Fibroblast of lung (primary cell): ENCODE measurements around the gene KIAA0040. TPM values are rescaled to one million over a fixed set of nuclear protein-coding genes. Genes with fewer than 3 reads are reported as not detected.

Experiments
- DNase-seq, 2 donors: peaks; one replicate each; pipeline versions ENCODE4 v3.0.0 to v3.0.0-alpha.2; 2010; ENCODE audit warnings: low read depth in 2 of 2
- H2AFZ ChIP-seq: 2 replicates; pipeline ENCODE4 v1.5.1; 2012; ENCODE audit warnings: low read length, control low read depth, inconsistent platforms
- H3K27ac ChIP-seq: 2 replicates; pipeline ENCODE4 v1.5.1; 2011; ENCODE audit warnings: low read length, control low read depth; ENCODE audit not compliant: insufficient read depth
- H3K27me3 ChIP-seq: 2 replicates; pipeline ENCODE4 v1.5.1; 2011; ENCODE audit warnings: mild to moderate bottlenecking, low read length; ENCODE audit not compliant: control insufficient read depth, insufficient read depth
- H3K36me3 ChIP-seq: 2 replicates; pipeline ENCODE4 v1.5.1; 2011; ENCODE audit warnings: low read length; ENCODE audit not compliant: control insufficient read depth, insufficient read depth
- H3K4me1 ChIP-seq: 2 replicates; pipeline ENCODE4 v1.5.1; 2011; ENCODE audit warnings: low read length; ENCODE audit not compliant: control insufficient read depth, insufficient read depth; ENCODE audit errors: extremely low read depth
- H3K4me2 ChIP-seq: 2 replicates; pipeline ENCODE4 v1.5.1; 2011; ENCODE audit warnings: low read length, control low read depth; ENCODE audit not compliant: insufficient read depth; ENCODE audit errors: extremely low read depth
- H3K4me3 ChIP-seq, 4 experiments: fragments of 200-600 bp in 1 of 4; sonication (generic) in 1 of 4; replicated peaks in 1 of 4; 2 replicates each; pipeline ENCODE4 v1.5.1; 2011 to 2016; ENCODE audit warnings: low read length in 4 of 4, low read depth in 3 of 4, mild to moderate bottlenecking in 3 of 4, control low read depth in 2 of 4, inconsistent platforms in 1 of 4, mixed read lengths in 1 of 4; ENCODE audit not compliant: insufficient read depth in 1 of 4; ENCODE audit errors: control extremely low read depth in 1 of 4
- H3K79me2 ChIP-seq: 2 replicates; pipeline ENCODE4 v1.5.1; 2012; ENCODE audit warnings: mild to moderate bottlenecking, low read length, inconsistent platforms; ENCODE audit not compliant: control insufficient read depth, insufficient read depth
- H3K9ac ChIP-seq: 2 replicates; pipeline ENCODE4 v1.5.1; 2011; ENCODE audit warnings: mild to moderate bottlenecking, low read length, control low read depth; ENCODE audit not compliant: insufficient read depth
- H3K9me3 ChIP-seq: 2 replicates; pipeline ENCODE4 v1.5.1; 2012; ENCODE audit warnings: low read depth, low read length; ENCODE audit not compliant: control insufficient read depth, insufficient read depth
- H4K20me1 ChIP-seq: 2 replicates; pipeline ENCODE4 v1.5.1; 2011; ENCODE audit warnings: low read length; ENCODE audit not compliant: control insufficient read depth, insufficient read depth; ENCODE audit errors: extremely low read depth
- EZH2 ChIP-seq: IDR thresholded peaks from 2 replicates; pipeline ENCODE4 v1.5.1; 2012; ENCODE audit warnings: low read length, control low read depth, mild to moderate bottlenecking; ENCODE audit errors: missing control alignments
- polyA plus RNA-seq, 2 donors: library from polyadenylated mRNA; depleted of rRNA in 1 of 2; stranded (reverse) in 1 of 2; unstranded in 1 of 2; fragments of >200 nt; gene quantifications; 2 replicates each; pipeline ENCODE4 v1.2.1, GENCODE V29; 2011 to 2012; ENCODE audit warnings: missing spikeins in 1 of 2
- total RNA-seq: library from RNA; depleted of rRNA; stranded (reverse); fragments of >200 nt; gene quantifications from 2 replicates; pipeline ENCODE4 v1.2.1, GENCODE V29; 2014
- TF ChIP-seq, protein P1 (sequence below), 2 donors: IDR thresholded peaks in 1 of 2; conservative IDR thresholded peaks in 1 of 2; 1 replicate in 1 of 2; 2 replicates in 1 of 2; pipeline ENCODE4 v1.5.1; 2011 to 2012; ENCODE audit warnings: low read length in 2 of 2, control low read depth in 1 of 2, inconsistent platforms in 1 of 2, low read depth in 1 of 2, mild to moderate bottlenecking in 1 of 2

Gene KIAA0040
- total and polyA plus RNA-seq, 2 donors (not counting 1 experiment from before 2014, with no cell fraction given): 0.17 to 24.7 TPM

DNA sequence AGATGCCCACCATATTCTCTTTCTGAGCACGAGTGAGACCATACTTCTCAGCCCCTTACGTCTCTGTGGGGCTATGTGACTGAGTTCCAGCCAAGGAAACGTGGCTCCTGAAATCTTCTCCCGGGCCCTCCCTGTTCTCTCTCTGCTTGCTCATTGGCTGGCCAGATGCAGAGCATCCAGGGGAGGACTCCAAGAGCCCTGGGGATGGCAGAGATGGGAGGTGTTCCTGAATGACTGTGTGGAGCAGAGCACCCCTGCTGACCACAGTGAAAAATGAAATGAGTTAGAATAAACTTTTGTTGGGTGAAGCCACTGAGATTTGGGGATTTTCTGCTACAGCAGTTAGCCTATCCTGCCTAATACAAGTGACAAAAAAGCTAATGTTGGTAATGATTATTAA is 23.8 kb downstream of the KIAA0040 start:
- Histone ChIP-seq H3K4me2 (no peak overlapping the region), H3K79me2 (no peaks in the 10 kb centered on the region), H3K4me1 (no peaks in the 10 kb centered on the region), H3K9ac (no peak overlapping the region), H3K9me3 (no peaks in the 10 kb centered on the region), H4K20me1 (no peaks in the 10 kb centered on the region), H3K27me3 (no peaks in the 10 kb centered on the region), H3K36me3 (no peaks in the 10 kb centered on the region), H2AFZ (no peak overlapping the region), H3K4me3 (no peak overlapping the region), H3K27ac (no peak overlapping the region)
- TF ChIP-seq EZH2: no peak
- TF ChIP-seq, protein P1, sequence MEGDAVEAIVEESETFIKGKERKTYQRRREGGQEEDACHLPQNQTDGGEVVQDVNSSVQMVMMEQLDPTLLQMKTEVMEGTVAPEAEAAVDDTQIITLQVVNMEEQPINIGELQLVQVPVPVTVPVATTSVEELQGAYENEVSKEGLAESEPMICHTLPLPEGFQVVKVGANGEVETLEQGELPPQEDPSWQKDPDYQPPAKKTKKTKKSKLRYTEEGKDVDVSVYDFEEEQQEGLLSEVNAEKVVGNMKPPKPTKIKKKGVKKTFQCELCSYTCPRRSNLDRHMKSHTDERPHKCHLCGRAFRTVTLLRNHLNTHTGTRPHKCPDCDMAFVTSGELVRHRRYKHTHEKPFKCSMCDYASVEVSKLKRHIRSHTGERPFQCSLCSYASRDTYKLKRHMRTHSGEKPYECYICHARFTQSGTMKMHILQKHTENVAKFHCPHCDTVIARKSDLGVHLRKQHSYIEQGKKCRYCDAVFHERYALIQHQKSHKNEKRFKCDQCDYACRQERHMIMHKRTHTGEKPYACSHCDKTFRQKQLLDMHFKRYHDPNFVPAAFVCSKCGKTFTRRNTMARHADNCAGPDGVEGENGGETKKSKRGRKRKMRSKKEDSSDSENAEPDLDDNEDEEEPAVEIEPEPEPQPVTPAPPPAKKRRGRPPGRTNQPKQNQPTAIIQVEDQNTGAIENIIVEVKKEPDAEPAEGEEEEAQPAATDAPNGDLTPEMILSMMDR (conservative IDR thresholded peaks at IDR 0.05 in 1 of 2, IDR thresholded peaks at IDR 0.05 in 1 of 2; ENCODE audit: low read depth in 1 of 2, low read length in 2 of 2): no peak
- no peak for DNase-seq

DNA sequence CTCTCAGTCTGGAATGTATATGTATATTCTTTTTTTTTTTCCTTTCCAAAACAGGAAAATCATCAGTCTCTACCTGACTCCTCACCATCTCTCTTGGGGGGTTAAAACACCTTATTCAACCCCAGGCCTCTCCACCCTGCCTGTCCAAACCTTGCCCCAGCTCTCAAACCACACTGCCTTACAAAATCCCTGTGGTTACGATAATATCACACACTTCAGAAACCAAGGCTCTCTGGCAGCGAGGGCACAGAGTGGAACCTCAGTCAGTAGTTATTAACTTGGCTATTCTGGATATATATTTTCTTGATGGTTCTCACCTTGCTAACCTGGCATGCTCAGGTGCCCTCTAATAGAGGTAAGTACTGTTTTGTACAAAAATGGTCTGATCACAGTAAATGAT is 24.7 kb downstream of the KIAA0040 start:
- Histone ChIP-seq H3K4me2 (no peak overlapping the region), H3K9me3 (no peaks in the 10 kb centered on the region), H4K20me1 (no peaks in the 10 kb centered on the region), H3K36me3 (no peaks in the 10 kb centered on the region), H3K4me1 (no peaks in the 10 kb centered on the region), H3K9ac (no peak overlapping the region), H3K4me3 (no peak overlapping the region), H3K79me2 (no peaks in the 10 kb centered on the region), H3K27ac (no peak overlapping the region), H3K27me3 (no peaks in the 10 kb centered on the region), H2AFZ (no peak overlapping the region)
- TF ChIP-seq EZH2: no peak
- TF ChIP-seq, protein P1 (conservative IDR thresholded peaks at IDR 0.05 in 1 of 2, IDR thresholded peaks at IDR 0.05 in 1 of 2; ENCODE audit: low read depth in 1 of 2, low read length in 2 of 2): no peak
- DNase-seq: no peak

DNA sequence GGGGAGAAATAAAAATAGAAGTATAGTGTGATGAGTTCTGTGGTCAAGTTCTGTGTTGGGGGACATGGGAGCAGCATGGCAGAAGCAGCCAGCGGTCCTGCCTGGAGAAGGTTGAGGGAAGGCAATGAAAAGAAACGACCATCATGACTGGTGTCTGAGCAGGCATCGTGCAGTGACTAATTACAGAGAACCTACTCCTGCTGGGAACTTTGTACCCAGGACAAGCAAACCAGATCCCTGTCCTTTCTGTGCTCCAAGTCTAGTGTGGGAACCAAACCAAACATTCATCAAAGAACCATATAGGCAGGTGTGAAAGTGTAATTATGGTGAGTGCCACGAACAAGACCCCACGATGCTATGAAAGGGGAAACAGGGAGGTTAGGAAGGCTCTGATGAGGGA is 25.8 kb downstream of the KIAA0040 start:
- no peaks in the 10 kb centered on the region for H3K79me2 ChIP-seq
- no peak for TF ChIP-seq EZH2
- TF ChIP-seq, protein P1 (conservative IDR thresholded peaks at IDR 0.05 in 1 of 2, IDR thresholded peaks at IDR 0.05 in 1 of 2; ENCODE audit: low read depth in 1 of 2, low read length in 2 of 2): no peak
- H3K9me3 ChIP-seq: no peaks in the 10 kb centered on the region
- no peak overlapping the region for H3K4me3 ChIP-seq
- no peak overlapping the region for H3K9ac ChIP-seq
- no peaks in the 10 kb centered on the region for H3K27me3 ChIP-seq
- no peaks in the 10 kb centered on the region for H3K4me1 ChIP-seq
- DNase-seq: no peak
- no peak overlapping the region for H2AFZ ChIP-seq
- no peaks in the 10 kb centered on the region for H3K36me3 ChIP-seq
- H3K4me2 ChIP-seq: no peak overlapping the region
- no peak overlapping the region for H3K27ac ChIP-seq
- no peaks in the 10 kb centered on the region for H4K20me1 ChIP-seq
